Measurements from ENCODE around the gene ITLN2.
"Not testable (repeated sequence)": the region's sequence is repeated elsewhere in the genome, so short reads cannot be mapped to it uniquely, and the experiment has no call there.

The ITLN2 gene

DNA sequence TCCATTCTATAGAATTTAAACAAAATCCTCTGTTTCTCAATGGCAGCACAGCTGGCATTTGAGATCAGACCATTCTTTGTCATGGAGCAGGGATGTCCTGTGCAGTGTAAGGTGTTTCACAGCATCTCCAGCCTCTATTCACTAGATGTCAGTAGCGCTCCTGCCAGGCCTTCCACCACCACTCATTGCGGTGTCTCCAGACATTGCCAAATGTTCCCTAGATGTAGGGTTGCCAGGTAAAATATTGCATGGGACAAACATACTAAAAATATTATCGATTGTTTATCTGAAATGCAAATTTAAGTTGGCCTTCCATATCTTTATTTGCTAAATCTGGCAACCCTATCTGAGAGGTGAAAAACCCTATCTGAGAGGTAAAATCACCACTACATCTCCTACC, 11.7 kb downstream of the ITLN2 start:
- H3K27ac ChIP-seq, result no peak overlapping the region
- TF ChIP-seq, protein P1, sequence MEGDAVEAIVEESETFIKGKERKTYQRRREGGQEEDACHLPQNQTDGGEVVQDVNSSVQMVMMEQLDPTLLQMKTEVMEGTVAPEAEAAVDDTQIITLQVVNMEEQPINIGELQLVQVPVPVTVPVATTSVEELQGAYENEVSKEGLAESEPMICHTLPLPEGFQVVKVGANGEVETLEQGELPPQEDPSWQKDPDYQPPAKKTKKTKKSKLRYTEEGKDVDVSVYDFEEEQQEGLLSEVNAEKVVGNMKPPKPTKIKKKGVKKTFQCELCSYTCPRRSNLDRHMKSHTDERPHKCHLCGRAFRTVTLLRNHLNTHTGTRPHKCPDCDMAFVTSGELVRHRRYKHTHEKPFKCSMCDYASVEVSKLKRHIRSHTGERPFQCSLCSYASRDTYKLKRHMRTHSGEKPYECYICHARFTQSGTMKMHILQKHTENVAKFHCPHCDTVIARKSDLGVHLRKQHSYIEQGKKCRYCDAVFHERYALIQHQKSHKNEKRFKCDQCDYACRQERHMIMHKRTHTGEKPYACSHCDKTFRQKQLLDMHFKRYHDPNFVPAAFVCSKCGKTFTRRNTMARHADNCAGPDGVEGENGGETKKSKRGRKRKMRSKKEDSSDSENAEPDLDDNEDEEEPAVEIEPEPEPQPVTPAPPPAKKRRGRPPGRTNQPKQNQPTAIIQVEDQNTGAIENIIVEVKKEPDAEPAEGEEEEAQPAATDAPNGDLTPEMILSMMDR (conservative IDR thresholded peaks at IDR 0.05), result peak; percentile 82

DNA sequence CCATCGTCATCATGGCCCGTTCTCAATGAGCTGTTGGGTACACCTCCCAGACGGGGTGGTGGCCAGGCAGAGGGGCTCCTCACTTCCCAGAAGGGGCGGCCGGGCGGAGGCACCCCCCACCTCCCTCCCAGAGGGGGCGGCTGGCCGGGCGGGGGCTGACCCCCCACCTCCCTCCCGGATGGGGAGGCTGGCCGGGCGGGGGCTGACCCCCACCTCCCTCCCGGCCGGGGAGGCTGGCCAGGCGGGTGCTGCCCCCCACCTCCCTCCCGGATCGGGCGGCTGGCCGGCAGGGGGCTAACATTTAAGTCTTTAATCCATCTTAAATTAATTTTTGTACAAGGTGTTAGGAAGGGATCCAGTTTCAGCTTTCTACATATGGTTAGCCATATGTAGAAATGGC, 17.9 kb downstream of the ITLN2 start:
- not testable (repeated sequence) for H3K27ac ChIP-seq

DNA sequence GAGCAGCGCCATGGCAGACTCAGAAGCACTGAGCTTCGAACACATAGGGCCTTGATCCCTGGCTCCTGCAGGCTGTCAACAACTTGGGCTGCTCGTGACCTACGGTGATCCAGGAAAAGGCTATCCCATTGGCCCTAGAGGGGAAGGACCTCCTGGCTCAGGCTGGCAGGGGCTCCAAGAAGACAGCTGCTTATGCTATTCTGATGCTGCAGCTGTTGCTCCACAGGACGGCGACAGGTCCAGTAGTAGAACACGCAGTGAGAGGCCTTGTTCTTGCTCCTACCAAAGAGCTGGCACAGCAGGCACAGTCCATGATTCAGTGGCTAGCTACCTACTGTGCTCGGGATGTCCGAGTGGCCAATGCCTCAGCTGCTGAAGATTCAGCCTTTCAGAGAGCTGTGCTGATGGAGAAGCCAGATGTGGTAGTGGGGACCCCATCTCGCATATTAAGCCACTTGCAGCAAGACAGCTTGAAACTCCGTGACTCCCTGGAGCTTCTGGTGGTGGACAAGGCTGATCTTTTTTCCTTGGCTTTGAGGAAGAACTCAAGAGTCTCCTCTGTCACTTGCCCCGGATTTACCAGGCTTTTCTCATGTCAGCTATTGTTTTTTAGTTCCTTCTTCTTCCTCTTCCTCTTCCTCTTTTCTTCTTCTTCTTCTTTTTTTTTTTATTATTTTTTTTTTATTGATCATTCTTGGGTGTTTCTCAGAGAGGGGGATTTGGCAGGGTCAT, 18.9 kb downstream of the ITLN2 start:
- TF ChIP-seq, protein P1 (conservative IDR thresholded peaks at IDR 0.05), result no peak
- no peak overlapping the region for H3K27ac ChIP-seq

DNA sequence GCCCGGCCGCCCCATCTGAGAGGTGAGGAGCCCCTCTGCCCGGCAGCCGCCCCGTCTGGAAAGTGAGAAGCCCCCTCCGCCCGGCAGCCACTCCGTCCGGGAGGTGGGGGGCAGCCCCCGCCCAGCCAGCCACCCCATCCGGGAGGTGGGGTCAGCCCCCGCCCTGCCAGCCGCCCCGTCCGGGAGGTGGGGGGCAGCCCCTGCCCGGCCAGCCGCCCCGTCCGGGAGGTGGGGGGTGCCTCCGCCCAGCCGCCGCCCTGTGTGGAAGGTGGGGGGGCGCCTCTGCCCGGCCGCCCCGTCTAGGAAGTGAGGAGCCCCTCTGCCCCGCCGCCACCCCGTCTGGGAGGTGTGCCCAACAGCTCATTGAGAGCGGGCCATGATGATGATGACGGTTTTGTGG, 21.3 kb downstream of the ITLN2 start:
- H3K27ac ChIP-seq, result not testable (repeated sequence)

DNA sequence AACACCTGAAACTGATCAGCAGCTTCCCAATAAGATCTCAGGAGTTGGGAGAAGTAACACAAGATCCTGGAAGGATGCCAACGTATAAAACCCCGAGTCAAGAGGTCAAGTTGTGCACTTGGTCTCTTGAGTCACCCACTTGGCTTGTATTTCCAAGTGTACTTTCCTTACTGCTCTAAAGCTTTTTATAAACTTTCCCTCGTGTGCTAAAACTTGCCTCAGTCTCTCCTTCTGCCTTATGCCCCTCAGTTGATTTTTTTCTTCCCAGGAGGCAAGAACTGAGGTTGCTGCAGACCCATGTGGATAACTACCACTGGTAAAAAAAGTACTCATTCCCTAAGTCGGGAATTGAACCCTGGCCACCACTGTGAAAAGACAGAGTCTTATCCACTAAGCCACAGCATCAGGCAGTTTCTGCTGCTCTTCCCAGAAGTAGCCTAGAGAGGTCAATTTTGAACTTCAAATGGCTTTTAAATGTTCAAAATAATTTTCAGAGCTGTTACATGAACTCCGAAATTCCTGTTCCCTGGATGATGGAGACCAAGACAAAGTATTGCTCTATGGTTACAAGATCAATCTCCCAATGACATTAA, 28.9 kb downstream of the ITLN2 start:
- TF ChIP-seq, protein P1 (conservative IDR thresholded peaks at IDR 0.05), result no peak
- no peak overlapping the region for H3K27ac ChIP-seq

GRCh38 chr1:160924791-160925651, 29.6 kb downstream of the ITLN2 start:
- H3K27ac ChIP-seq, result no peak overlapping the region
- TF ChIP-seq, protein P1 (conservative IDR thresholded peaks at IDR 0.05), result no peak

DNA sequence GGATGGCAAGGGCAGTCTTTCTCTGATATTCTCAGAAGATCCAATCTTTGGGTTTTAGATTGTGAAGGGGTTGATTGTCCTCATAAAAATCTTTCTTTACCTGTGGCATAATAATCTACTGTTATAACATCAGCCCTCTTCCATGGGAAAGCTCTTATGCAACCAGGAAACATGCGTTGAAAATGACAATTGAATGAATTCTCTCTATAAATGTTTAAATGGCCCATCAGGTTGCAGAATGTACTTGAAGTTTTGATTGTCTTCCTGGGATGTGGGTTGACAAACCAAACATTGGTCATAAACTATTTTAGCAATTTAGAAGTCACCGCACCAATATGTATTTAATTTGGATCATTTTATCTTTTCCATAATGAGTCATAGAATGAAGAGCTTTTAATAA, 37.9 kb downstream of the ITLN2 start:
- no peak overlapping the region for H3K27ac ChIP-seq
- TF ChIP-seq, protein P1 (conservative IDR thresholded peaks at IDR 0.05), result no peak

GRCh38 chr1:160913229-160913628, 41.4 kb downstream of the ITLN2 start:
- not testable (repeated sequence) for H3K27ac ChIP-seq

- TF ChIP-seq, protein P1 (conservative IDR thresholded peaks at IDR 0.05), result no peak
- no peak overlapping the region for H3K27ac ChIP-seq
Observed at GRCh38 chr1:160911925-160912324, 42.7 kb downstream of the ITLN2 start.
